ENCODE measurements around the gene RBM24. TPM values are rescaled to one million over a fixed set of nuclear protein-coding genes. Genes with fewer than 3 reads are reported as not detected.
A peak's percentile ranks its signal among the peaks of the same experiment; 100 is the strongest.
"Not testable (repeated sequence)": the region's sequence is repeated elsewhere in the genome, so short reads cannot be mapped to it uniquely, and the experiment has no call there.

The RBM24 gene
- total RNA-seq, 1 donor from 2014 or later: 0.26 TPM

GRCh38 chr6:17299750-17300149 lies 18.6 kb downstream of the RBM24 start:
- FAIRE-seq: no peak
- no peak for TF ChIP-seq CTCF (IDR thresholded peaks at IDR 0.05; ENCODE audit: insufficient read depth, low read length, severe bottlenecking)
- Histone ChIP-seq H3K4me3 (ENCODE audit: low read depth, low read length) (no peak overlapping the region), H3K27me3 (ENCODE audit: control insufficient read depth, insufficient read depth, low read length) (no peaks in the 10 kb centered on the region), H3K36me3 (ENCODE audit: control insufficient read depth, insufficient read depth, low read length) (no peaks in the 10 kb centered on the region)
- no peak for DNase-seq (ENCODE audit: low read depth)

GRCh38 chr6:17300637-17301036 lies 19.5 kb downstream of the RBM24 start:
- Histone ChIP-seq H3K27me3 (ENCODE audit: control insufficient read depth, insufficient read depth, low read length) (no peaks in the 10 kb centered on the region), H3K36me3 (ENCODE audit: control insufficient read depth, insufficient read depth, low read length) (no peaks in the 10 kb centered on the region), H3K4me3 (ENCODE audit: low read depth, low read length) (no peak overlapping the region)
- FAIRE-seq: no peak
- TF ChIP-seq CTCF (IDR thresholded peaks at IDR 0.05; ENCODE audit: insufficient read depth, low read length, severe bottlenecking): no peak
- DNase-seq (ENCODE audit: low read depth): no peak

- H3K4me3 ChIP-seq (ENCODE audit: low read depth, low read length): no peak overlapping the region
- FAIRE-seq (no peak), DNase-seq (ENCODE audit: low read depth) (no peak)
- no peaks in the 10 kb centered on the region for H3K27me3 ChIP-seq (ENCODE audit: control insufficient read depth, insufficient read depth, low read length)
- TF ChIP-seq CTCF (IDR thresholded peaks at IDR 0.05; ENCODE audit: insufficient read depth, low read length, severe bottlenecking): no peak
- no peaks in the 10 kb centered on the region for H3K36me3 ChIP-seq (ENCODE audit: control insufficient read depth, insufficient read depth, low read length)
Measured at GRCh38 chr6:17303444-17303843, 22.3 kb downstream of the RBM24 start.

- Histone ChIP-seq H3K27me3 (ENCODE audit: control insufficient read depth, insufficient read depth, low read length) (no peaks in the 10 kb centered on the region), H3K4me3 (ENCODE audit: low read depth, low read length) (no peak overlapping the region), H3K36me3 (ENCODE audit: control insufficient read depth, insufficient read depth, low read length) (no peaks in the 10 kb centered on the region)
- FAIRE-seq (no peak), DNase-seq (ENCODE audit: low read depth) (peak; percentile 10)
- no peak for TF ChIP-seq CTCF (IDR thresholded peaks at IDR 0.05; ENCODE audit: insufficient read depth, low read length, severe bottlenecking)
Measured at GRCh38 chr6:17305219-17306001, 24.2 kb downstream of the RBM24 start.

- H3K36me3 ChIP-seq (ENCODE audit: control insufficient read depth, insufficient read depth, low read length): no peaks in the 10 kb centered on the region
- H3K4me3 ChIP-seq (ENCODE audit: low read depth, low read length): no peak overlapping the region
- DNase-seq (ENCODE audit: low read depth) (peak; percentile 4), FAIRE-seq (no peak)
- no peak for TF ChIP-seq CTCF (IDR thresholded peaks at IDR 0.05; ENCODE audit: insufficient read depth, low read length, severe bottlenecking)
- no peaks in the 10 kb centered on the region for H3K27me3 ChIP-seq (ENCODE audit: control insufficient read depth, insufficient read depth, low read length)
Measured at GRCh38 chr6:17311595-17312311, 30.6 kb downstream of the RBM24 start.

GRCh38 chr6:17313238-17313637 lies 32.1 kb downstream of the RBM24 start:
- H3K36me3 ChIP-seq (ENCODE audit: control insufficient read depth, insufficient read depth, low read length); H3K4me3 ChIP-seq (ENCODE audit: low read depth, low read length); FAIRE-seq; H3K27me3 ChIP-seq (ENCODE audit: control insufficient read depth, insufficient read depth, low read length); DNase-seq (ENCODE audit: low read depth): not testable (repeated sequence)
